ENCODE results near the gene GGA1. TPM values are rescaled to one million over a fixed set of nuclear protein-coding genes. Genes with fewer than 3 reads are reported as not detected.
A peak's percentile ranks its signal among the peaks of the same experiment; 100 is the strongest.

GGA1 gene
- total RNA-seq, 2 experiments from 2014 or later: 59.7 to 62.8 TPM

GRCh38 chr22:37638391-37639069 lies 29.9 kb downstream of the GGA1 start:
- H3K27ac Mint-ChIP-seq: peak overlapping the region; percentile 84
- no peaks in the 10 kb centered on the region for H3K9me3 Mint-ChIP-seq
- H3K4me1 Mint-ChIP-seq (ENCODE audit: low read depth): peaks cover 75% of the 10 kb centered on the region
- ATAC-seq (peak; percentile 14), DNase-seq (peak; percentile 57)
- intact Hi-C loops (cut with micrococcal nuclease): loop anchor here (5.0 kb wide), 1 partner anchor 39 kb away; the partner anchor contains the start of gene LGALS1
- ChIA-PET CTCF (interaction anchor here (41.4 to 68.1 kb wide), 2 partner anchors 13 to 18 kb away, joined by 1770 read pairs; partner anchors contain the start of genes GGA1, LGALS1, NOL12 and PDXP), POLR2A (interaction anchor here (0.7 to 8.4 kb wide), 10 partner anchors 12 to 39 kb away, joined by 3 to 51 read pairs (median 4); partner anchors contain the start of gene PDXP)
- peak overlapping the region; percentile 95 for H3K4me3 Mint-ChIP-seq
- H3K27me3 Mint-ChIP-seq: no peaks in the 10 kb centered on the region
- TF ChIP-seq CTCF (IDR thresholded peaks at IDR 0.05): no peak
- peaks cover 27% of the 10 kb centered on the region for H3K36me3 Mint-ChIP-seq (ENCODE audit: low read depth)

DNA sequence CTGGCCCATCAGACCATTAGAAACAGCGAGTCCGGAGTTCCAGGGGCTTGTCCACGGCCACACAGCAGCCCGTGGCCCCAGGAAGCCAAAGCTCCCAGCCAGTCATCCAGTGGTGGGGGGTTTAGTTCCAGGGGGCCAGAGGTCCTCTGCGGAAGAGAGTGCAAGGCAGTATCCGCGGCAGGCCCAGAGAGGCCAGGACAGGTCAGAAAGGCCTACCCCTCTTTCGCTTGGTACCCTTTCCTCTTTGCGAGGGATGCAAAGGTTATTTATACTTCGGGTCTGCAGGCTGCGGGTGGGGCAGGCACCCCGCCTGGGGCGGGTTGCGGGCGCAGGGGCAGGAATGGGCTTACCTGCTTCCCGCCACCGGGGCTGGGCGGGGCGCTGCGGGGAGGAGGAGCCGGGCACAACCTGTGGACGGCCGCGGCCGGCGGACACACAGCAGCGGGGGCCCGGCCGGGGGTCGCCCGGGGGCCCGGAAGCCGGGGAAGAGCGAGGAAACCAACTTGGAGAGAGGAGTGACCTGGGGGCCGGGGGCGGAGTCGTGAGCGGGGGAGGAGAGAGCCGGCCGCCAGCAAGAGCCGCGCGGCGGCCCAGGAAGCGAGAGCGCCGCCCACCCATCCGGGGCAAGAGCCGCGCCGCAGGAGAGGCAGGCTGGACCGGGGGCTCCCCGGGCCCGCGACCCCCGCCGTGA lies 30.6 kb downstream of the GGA1 start, which contains the start of gene SH3BP1:
SH3BP1 (plus strand) TSS at position 600 of the 691 bp plus-strand sequence. CDS start 119 bp downstream, outside the sequence.
- Mint-ChIP-seq H3K27ac (peak within 1 kb of the TSS; percentile 98), H3K27me3 (no peaks in the 10 kb centered on the region), H3K4me1 (ENCODE audit: low read depth) (peaks cover 74% of the 10 kb centered on the region), H3K9me3 (no peaks in the 10 kb centered on the region), H3K36me3 (ENCODE audit: low read depth) (peaks cover 30% of the 10 kb centered on the region), H3K4me3 (peak within 1 kb of the TSS; percentile 95)
- DNase-seq (peak; percentile 76), ATAC-seq (peak; percentile 38)
- ChIA-PET CTCF (interaction anchor here (41.4 to 68.1 kb wide), 2 partner anchors 14 to 17 kb away, joined by 1770 read pairs; partner anchors contain the start of genes GGA1, LGALS1, NOL12 and PDXP), POLR2A (interaction anchor here (0.7 to 8.4 kb wide), 9 partner anchors 9 to 163 kb away, joined by 3 to 51 read pairs (median 5); partner anchors contain the start of gene PDXP)
- intact Hi-C loops (cut with micrococcal nuclease): loop anchor here (5.0 kb wide), 1 partner anchor 38 kb away; the partner anchor contains the start of gene LGALS1
- TF ChIP-seq CTCF (IDR thresholded peaks at IDR 0.05): no peak

- H3K27me3 Mint-ChIP-seq: no peaks in the 10 kb centered on the region
- H3K4me1 Mint-ChIP-seq (ENCODE audit: low read depth): peaks cover 66% of the 10 kb centered on the region
- POLR2A ChIA-PET: interaction anchor here (0.7 to 8.4 kb wide), 9 partner anchors 10 to 163 kb away, joined by 3 to 51 read pairs (median 5); partner anchors contain the start of gene PDXP
- CTCF ChIA-PET: interaction anchor here (0.9 to 68.1 kb wide), 3 partner anchors 15 to 56 kb away, joined by 4 to 1770 read pairs (median 1770); partner anchors contain the start of genes GGA1, LGALS1, NOL12 and PDXP
- no peak for TF ChIP-seq CTCF (IDR thresholded peaks at IDR 0.05)
- intact Hi-C loops (cut with micrococcal nuclease): loop anchor here (5.0 kb wide), 1 partner anchor 37 kb away; the partner anchor contains the start of gene LGALS1
- no peaks in the 10 kb centered on the region for H3K9me3 Mint-ChIP-seq
- peaks cover 36% of the 10 kb centered on the region for H3K36me3 Mint-ChIP-seq (ENCODE audit: low read depth)
- DNase-seq (peak; percentile 50), ATAC-seq (peak; percentile 5)
- H3K27ac Mint-ChIP-seq: peak overlapping the region; percentile 98
- H3K4me3 Mint-ChIP-seq: peak overlapping the region; percentile 95
Observed at GRCh38 chr22:37639771-37640590, 31.3 kb downstream of the GGA1 start.

DNA sequence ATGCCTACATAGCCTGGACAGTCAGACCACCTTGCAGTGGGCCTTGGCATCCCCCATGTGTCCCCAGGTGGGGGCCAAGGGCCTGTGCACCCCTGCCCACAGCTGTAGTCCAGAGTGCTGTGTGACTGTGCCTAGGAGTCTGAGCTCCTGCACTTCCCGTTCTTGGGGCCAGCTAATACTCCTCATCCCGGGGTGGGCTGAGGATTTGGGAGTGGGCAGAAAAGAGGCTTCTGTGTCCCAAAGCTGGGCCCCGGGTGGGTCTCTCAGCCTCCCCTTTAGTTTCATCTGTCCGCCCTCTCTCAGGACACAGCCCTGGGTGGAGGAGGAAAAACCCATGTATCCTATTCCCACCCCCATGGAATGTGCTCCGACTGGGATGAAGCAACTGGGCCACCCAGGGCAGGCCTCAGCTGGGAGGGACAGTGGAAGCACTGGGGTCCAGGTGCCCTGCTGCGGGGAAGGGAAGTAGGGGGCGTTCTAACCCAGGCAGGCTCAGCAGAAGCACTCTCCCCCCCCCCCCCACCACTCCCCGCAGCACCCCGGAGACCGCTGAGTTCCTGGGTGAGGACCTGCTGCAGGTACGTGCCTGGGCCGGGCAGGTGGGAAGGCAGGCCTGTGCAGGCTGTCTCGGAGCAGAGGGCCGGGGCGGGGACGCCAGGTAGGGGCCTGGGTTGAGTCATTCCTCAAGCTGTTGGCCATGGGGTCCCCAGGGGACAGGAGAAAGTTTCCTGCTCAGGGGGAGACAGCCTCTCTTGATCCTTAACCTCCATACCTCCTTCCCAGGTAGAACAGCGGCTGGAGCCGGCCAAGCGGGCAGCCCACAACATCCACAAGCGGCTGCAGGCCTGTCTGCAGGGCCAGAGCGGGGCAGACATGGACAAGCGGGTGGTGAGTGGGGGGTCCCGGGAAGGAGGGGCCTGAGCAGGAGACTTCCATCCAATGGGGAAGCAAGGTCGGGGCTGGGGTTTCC lies 32.2 kb downstream of the GGA1 start:
- Mint-ChIP-seq H3K4me3 (peak overlapping the region; percentile 95), H3K27ac (peak overlapping the region; percentile 98), H3K9me3 (no peaks in the 10 kb centered on the region), H3K36me3 (ENCODE audit: low read depth) (peaks cover 41% of the 10 kb centered on the region), H3K4me1 (ENCODE audit: low read depth) (peaks cover 57% of the 10 kb centered on the region), H3K27me3 (no peaks in the 10 kb centered on the region)
- no peak for ATAC-seq
- DNase-seq: no peak
- ChIA-PET CTCF (interaction anchor here (0.5 to 68.1 kb wide), 4 partner anchors 16 to 881 kb away, joined by 3 to 1770 read pairs (median 887); partner anchors contain the start of genes GGA1, LGALS1, NOL12 and PDXP), POLR2A (interaction anchor here (0.9 to 8.4 kb wide), 11 partner anchors 8 to 41 kb away, joined by 3 to 51 read pairs (median 5); partner anchors contain the start of gene PDXP)
- no peak for TF ChIP-seq CTCF (IDR thresholded peaks at IDR 0.05)
- intact Hi-C loops (cut with micrococcal nuclease): no loop called here
